Esophagus muscularis mucosa (tissue), 4 donors: ENCODE results near the gene ALS2. TPM values are rescaled to one million over a fixed set of nuclear protein-coding genes. Genes with fewer than 3 reads are reported as not detected.

Experiments used
- DNase-seq: peaks from one replicate; pipeline ENCODE4 v3.0.0-alpha.2; 2017; ENCODE audit errors: extremely low spot score
- H3K27ac ChIP-seq, 4 donors: fragments of 200-600 bp; sonication (generic); replicated peaks in 1 of 4; 1 replicate in 3 of 4; 2 replicates in 1 of 4; pipeline ENCODE4 v1.5.1; 2016 to 2019; ENCODE audit warnings: mild to moderate bottlenecking in 1 of 4
- H3K27me3 ChIP-seq, 4 donors: fragments of 200-600 bp; sonication (generic); one replicate each; pipeline versions ENCODE4 v1.5.1 to v1.6.0; 2016 to 2019
- H3K36me3 ChIP-seq, 4 donors: fragments of 200-600 bp; sonication (generic); one replicate each; pipeline ENCODE4 v1.5.1; 2016 to 2019
- H3K4me1 ChIP-seq, 4 donors: fragments of 200-600 bp; sonication (generic); one replicate each; pipeline ENCODE4 v1.5.1; 2016 to 2019
- H3K4me3 ChIP-seq, 4 donors: fragments of 200-600 bp; sonication (generic); 1 replicate in 2 of 4; 2 replicates in 2 of 4; pipeline ENCODE4 v1.5.1; 2016 to 2019; ENCODE audit warnings: mild to moderate bottlenecking in 4 of 4, moderate library complexity in 1 of 4
- H3K9me3 ChIP-seq, 4 donors: fragments of 200-600 bp; sonication (generic); 1 replicate in 3 of 4; 2 replicates in 1 of 4; pipeline ENCODE4 v1.5.1; 2016 to 2019
- EP300 ChIP-seq: sonication (generic); formaldehyde crosslinking; IDR thresholded peaks from one replicate; pipeline ENCODE4 v1.6.1; 2017; ENCODE audit warnings: antibody characterized with exemption
- POLR2A ChIP-seq: fragments of 450-650 bp; IDR thresholded peaks from one replicate; pipeline ENCODE4 v1.6.1; 2017; ENCODE audit warnings: antibody characterized with exemption, moderate library complexity, mild to moderate bottlenecking, low read depth
- POLR2AphosphoS5 ChIP-seq, 2 donors: sonication (generic); formaldehyde crosslinking; IDR thresholded peaks; one replicate each; pipeline ENCODE4 v1.6.1; 2017; ENCODE audit warnings: antibody characterized with exemption in 2 of 2
- WGBS: methylation state at CpG from one replicate; pipeline ENCODE4 v1.1.5; 2018; 5-methylcytosine and 5-hydroxymethylcytosine counted together
- intact Hi-C: fragments of 100-400 bp; cut with DNase I; formaldehyde crosslinking; loops from one replicate; pipeline ENCODE4 v1.15.1; 2023
- total RNA-seq, 4 donors: library from RNA; depleted of rRNA; stranded (reverse); fragments of >200 nt; gene quantifications; one replicate each; pipeline versions ENCODE4 v1.1.0 to v1.2.1, GENCODE V29; 2016
- TF ChIP-seq, protein P1 (sequence below), 3 experiments: fragments of 200-600 bp in 2 of 3; fragments of 450-650 bp in 1 of 3; sonication (generic) in 2 of 3; IDR thresholded peaks; one replicate each; pipeline ENCODE4 v1.5.1; 2017 to 2019; ENCODE audit warnings: antibody characterized with exemption in 3 of 3, mild to moderate bottlenecking in 2 of 3, moderate library complexity in 1 of 3

Gene ALS2
- total RNA-seq, 4 donors from 2014 or later, result 12.6 to 22.4 (median 17.0) TPM

DNA sequence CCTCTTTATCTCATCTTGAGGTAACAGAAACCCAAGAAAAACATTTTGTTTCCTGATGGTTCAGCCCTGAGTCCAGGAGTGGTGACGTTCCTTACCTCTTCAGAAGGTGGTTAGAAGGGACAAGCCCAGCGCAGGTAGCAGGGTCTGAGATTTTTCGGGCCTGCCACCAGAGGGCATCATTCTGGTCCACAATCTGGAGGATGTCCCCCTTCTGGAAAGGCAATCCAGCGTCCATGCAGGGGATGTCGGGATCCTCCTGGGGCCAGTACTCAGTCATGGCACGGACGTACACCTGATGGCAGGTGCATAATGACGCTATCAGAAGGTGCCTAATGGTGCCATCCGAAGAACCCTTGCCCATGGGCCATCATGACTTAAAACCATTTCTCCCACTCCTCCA lies 100.0 kb downstream of the ALS2 start:
- TF ChIP-seq, protein P1, sequence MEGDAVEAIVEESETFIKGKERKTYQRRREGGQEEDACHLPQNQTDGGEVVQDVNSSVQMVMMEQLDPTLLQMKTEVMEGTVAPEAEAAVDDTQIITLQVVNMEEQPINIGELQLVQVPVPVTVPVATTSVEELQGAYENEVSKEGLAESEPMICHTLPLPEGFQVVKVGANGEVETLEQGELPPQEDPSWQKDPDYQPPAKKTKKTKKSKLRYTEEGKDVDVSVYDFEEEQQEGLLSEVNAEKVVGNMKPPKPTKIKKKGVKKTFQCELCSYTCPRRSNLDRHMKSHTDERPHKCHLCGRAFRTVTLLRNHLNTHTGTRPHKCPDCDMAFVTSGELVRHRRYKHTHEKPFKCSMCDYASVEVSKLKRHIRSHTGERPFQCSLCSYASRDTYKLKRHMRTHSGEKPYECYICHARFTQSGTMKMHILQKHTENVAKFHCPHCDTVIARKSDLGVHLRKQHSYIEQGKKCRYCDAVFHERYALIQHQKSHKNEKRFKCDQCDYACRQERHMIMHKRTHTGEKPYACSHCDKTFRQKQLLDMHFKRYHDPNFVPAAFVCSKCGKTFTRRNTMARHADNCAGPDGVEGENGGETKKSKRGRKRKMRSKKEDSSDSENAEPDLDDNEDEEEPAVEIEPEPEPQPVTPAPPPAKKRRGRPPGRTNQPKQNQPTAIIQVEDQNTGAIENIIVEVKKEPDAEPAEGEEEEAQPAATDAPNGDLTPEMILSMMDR (IDR thresholded peaks at IDR 0.05), result peak in 1 of 3 experiments; percentile 9
- no peak for TF ChIP-seq EP300
- peaks cover 0 to 9% (median 0%) of the 10 kb centered on the region in 4 donors for H3K27me3 ChIP-seq

DNA sequence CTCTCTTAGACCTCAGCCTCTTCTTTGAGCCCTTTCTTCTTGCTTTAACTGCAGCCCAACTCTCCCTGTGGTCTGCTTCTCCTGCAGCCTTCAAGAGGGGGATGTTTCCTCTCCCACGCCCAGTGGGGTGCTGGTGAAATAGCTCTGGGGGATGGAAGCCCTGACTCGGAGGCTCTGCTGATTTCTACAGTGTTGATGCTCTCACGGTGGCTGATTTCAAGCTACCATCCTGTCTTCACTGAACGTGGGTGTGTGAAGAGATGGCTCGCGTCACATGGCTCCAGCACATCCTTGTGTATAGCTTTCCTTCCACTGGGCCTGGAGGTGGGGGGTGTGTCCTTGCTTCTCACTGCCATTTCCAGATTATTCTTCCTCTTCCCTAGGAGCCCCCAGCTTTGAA lies 102.3 kb downstream of the ALS2 start:
- Histone ChIP-seq H3K4me1 (no peaks in the 10 kb centered on the region), H3K9me3 (no peaks in the 10 kb centered on the region), H3K27me3 (peaks cover 0 to 9% (median 0%) of the 10 kb centered on the region in 4 donors), H3K27ac (no peak overlapping the region), H3K36me3 (no peaks in the 10 kb centered on the region), H3K4me3 (no peak overlapping the region)
- intact Hi-C loops, result no loop called here
- TF ChIP-seq EP300 (no peak), POLR2AphosphoS5 (IDR thresholded peaks at IDR 0.05) (no peak), POLR2A (no peak)
- TF ChIP-seq, protein P1 (IDR thresholded peaks at IDR 0.05), result no peak
- DNase-seq, result peak; percentile 89
- 75% methylated on average over 6 of the region's 6 CpGs for WGBS

More for the DNA sequence above, 100.0 kb downstream of the ALS2 start:
- peak; percentile 47 for DNase-seq
- Histone ChIP-seq H3K27ac (no peak overlapping the region), H3K4me3 (no peak overlapping the region), H3K9me3 (no peaks in the 10 kb centered on the region), H3K36me3 (no peaks in the 10 kb centered on the region), H3K4me1 (no peaks in the 10 kb centered on the region)
- intact Hi-C loops, result no loop called here
- 44% methylated on average over 9 of the region's 9 CpGs for WGBS

DNA sequence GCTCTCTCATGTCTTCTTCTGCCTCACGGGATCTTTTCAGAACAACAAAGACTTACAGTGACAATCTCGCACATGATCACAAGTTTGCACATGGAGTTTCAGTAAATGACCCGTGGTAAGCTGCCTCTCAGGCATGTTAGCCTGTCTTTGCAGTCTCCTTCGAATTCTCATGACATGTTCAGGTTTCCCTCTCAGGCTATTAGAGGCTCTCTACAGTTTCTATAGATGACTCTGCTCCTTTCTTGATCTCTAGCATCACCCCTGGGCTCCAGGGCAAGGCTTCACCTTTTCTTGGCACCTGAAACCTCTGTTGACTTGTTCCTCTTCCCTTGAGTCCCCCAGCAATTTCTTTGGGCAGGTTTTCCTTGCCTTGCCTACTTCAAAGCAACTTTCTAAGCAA lies 105.3 kb downstream of the ALS2 start:
- Histone ChIP-seq H3K36me3 (no peaks in the 10 kb centered on the region), H3K4me3 (no peak overlapping the region), H3K27ac (no peak overlapping the region), H3K4me1 (no peaks in the 10 kb centered on the region), H3K9me3 (no peaks in the 10 kb centered on the region), H3K27me3 (no peaks in the 10 kb centered on the region)
- no peak for TF ChIP-seq EP300
- TF ChIP-seq, protein P1 (IDR thresholded peaks at IDR 0.05), result no peak
- TF ChIP-seq POLR2A, result no peak
- TF ChIP-seq POLR2AphosphoS5 (IDR thresholded peaks at IDR 0.05), result no peak
- WGBS, result 77% methylated on average over 4 of the region's 4 CpGs
- no peak for DNase-seq
- intact Hi-C loops, result no loop called here

DNA sequence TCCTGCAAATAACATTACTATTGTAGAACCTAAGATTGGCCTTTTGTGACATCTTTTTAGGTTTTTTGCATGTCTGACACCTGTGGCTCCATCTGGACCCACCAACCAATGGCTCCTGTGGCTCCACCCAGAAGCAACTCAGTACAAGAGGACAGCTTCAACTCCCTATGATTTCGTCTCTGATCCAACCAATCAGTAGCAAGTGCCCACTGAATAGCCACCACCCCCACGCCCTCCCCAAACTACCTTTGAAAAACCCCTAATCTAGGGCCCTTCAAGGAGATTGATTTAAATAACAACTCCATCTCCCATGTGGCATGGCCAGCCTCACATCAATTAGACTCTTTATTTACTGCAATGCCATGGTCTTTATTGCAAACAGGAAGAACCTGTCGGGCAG lies 105.9 kb downstream of the ALS2 start:
- 97% methylated on average over 3 of the region's 3 CpGs for WGBS
- no peak overlapping the region for H3K27ac ChIP-seq
- intact Hi-C loops, result no loop called here
- H3K9me3 ChIP-seq, result no peaks in the 10 kb centered on the region
- H3K4me1 ChIP-seq, result no peaks in the 10 kb centered on the region
- no peaks in the 10 kb centered on the region for H3K36me3 ChIP-seq
- no peak overlapping the region for H3K4me3 ChIP-seq
- DNase-seq, result peak; percentile 57
- no peaks in the 10 kb centered on the region for H3K27me3 ChIP-seq
- TF ChIP-seq POLR2A, result no peak
- TF ChIP-seq, protein P1 (IDR thresholded peaks at IDR 0.05), result no peak
- TF ChIP-seq POLR2AphosphoS5 (IDR thresholded peaks at IDR 0.05), result no peak

DNA sequence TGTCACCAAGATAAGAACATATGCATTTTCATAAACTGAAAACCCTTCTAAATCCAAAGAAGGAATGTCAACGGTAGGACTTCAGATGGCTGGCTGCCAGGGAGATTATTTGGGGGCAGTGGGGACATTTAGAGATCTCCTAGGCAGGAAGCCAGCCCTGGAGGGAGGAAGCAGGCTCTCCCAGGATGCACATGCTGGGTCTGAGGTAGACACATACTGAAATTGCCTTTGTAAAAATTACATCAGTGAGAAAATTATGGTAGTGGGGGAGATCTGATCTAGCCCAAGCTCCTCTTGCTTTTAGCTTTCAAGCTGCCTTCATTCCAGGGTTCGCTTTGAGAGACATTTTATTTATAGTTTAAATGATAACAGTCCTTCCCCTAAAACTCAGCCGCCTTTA lies 106.4 kb downstream of the ALS2 start:
- H3K27me3 ChIP-seq, result no peaks in the 10 kb centered on the region
- DNase-seq, result no peak
- TF ChIP-seq, protein P1 (IDR thresholded peaks at IDR 0.05), result no peak
- TF ChIP-seq EP300 (no peak), POLR2AphosphoS5 (IDR thresholded peaks at IDR 0.05) (no peak), POLR2A (no peak)
- intact Hi-C loops, result no loop called here
- H3K4me1 ChIP-seq, result no peaks in the 10 kb centered on the region
- H3K4me3 ChIP-seq, result no peak overlapping the region
- 77% methylated on average over 3 of the region's 3 CpGs for WGBS
- no peaks in the 10 kb centered on the region for H3K9me3 ChIP-seq
- no peak overlapping the region for H3K27ac ChIP-seq
- no peaks in the 10 kb centered on the region for H3K36me3 ChIP-seq
